K562 (cell line): ENCODE results near the gene POLRMT. TPM values are rescaled to one million over a fixed set of nuclear protein-coding genes. Genes with fewer than 3 reads are reported as not detected.

Experiments
- BHLHE40 ChIP-seq: IDR thresholded peaks from 2 replicates; pipeline ENCODE4 v1.6.1; 2011; ENCODE audit warnings: low read length, improper control_type of control experiment
- CEBPB ChIP-seq: fragments of 450-650 bp; IDR thresholded peaks from 2 replicates; pipeline ENCODE4 v1.6.1; 2016; ENCODE audit warnings: missing genetic modification characterization, missing compliant biosample characterization
- E2F6 ChIP-seq, 2 experiments: IDR thresholded peaks; 2 replicates each; pipeline ENCODE4 v1.6.1; 2011; ENCODE audit warnings: borderline replicate concordance in 1 of 2, control low read depth in 1 of 2, low read depth in 1 of 2, low read length in 1 of 2, mild to moderate bottlenecking in 1 of 2, mixed read lengths in 1 of 2, moderate library complexity in 1 of 2; ENCODE audit not compliant: insufficient read depth in 1 of 2, insufficient read length in 1 of 2, poor library complexity in 1 of 2, severe bottlenecking in 1 of 2; ENCODE audit errors: extremely low read depth in 1 of 2
- ESRRA ChIP-seq: fragments of 450-650 bp; IDR thresholded peaks from 2 replicates; pipeline ENCODE4 v1.6.1; 2014; ENCODE audit warnings: low read depth, mild to moderate bottlenecking, moderate library complexity, borderline replicate concordance
- ETV6 ChIP-seq, 3 experiments: fragments of 150-350 bp in 1 of 3; sonication (generic) in 1 of 3; formaldehyde crosslinking in 1 of 3; IDR thresholded peaks; 2 replicates each; pipeline versions ENCODE4 v1.6.1 to v1.8.0; 2014 to 2022; ENCODE audit warnings: borderline replicate concordance in 2 of 3, low read depth in 2 of 3, antibody characterized with exemption in 1 of 3, low read length in 1 of 3, mild to moderate bottlenecking in 1 of 3, missing genetic modification reagents in 1 of 3
- IRF1 ChIP-seq: sonication (generic); formaldehyde crosslinking; IDR thresholded peaks from 2 replicates; pipeline ENCODE4 v1.8.0; 2022; ENCODE audit warnings: missing genetic modification reagents, mild to moderate bottlenecking, borderline replicate concordance
- JUN ChIP-seq, 2 experiments: sonication (generic) in 1 of 2; formaldehyde crosslinking in 1 of 2; IDR thresholded peaks; 2 replicates each; pipeline versions ENCODE4 v1.6.1 to v1.8.0; 2012 to 2022; ENCODE audit warnings: borderline replicate concordance in 2 of 2, mild to moderate bottlenecking in 2 of 2, improper control_type of control experiment in 1 of 2, low read depth in 1 of 2, low read length in 1 of 2, missing genetic modification reagents in 1 of 2
- MAZ ChIP-seq, 2 experiments: fragments of 450-650 bp in 1 of 2; sonication (generic) in 1 of 2; formaldehyde crosslinking; IDR thresholded peaks in 1 of 2; conservative IDR thresholded peaks in 1 of 2; 2 replicates each; pipeline versions ENCODE4 v1.4.0 to v1.5.0; 2020; ENCODE audit warnings: mild to moderate bottlenecking in 1 of 2, missing genetic modification reagents in 1 of 2
- MTA2 ChIP-seq: fragments of 450-650 bp; IDR thresholded peaks from 2 replicates; pipeline ENCODE4 v1.6.1; 2016; ENCODE audit warnings: low read depth
- NFIC ChIP-seq: fragments of 450-650 bp; IDR thresholded peaks from 2 replicates; pipeline ENCODE4 v1.6.1; 2017; ENCODE audit warnings: mild to moderate bottlenecking, inconsistent platforms
- NFIX ChIP-seq: fragments of 250-450 bp; sonication (Bioruptor Pico); IDR thresholded peaks from 2 replicates; pipeline ENCODE4 v1.4.0; 2020; ENCODE audit warnings: low read depth, mild to moderate bottlenecking, moderate library complexity
- POLR2AphosphoS2 ChIP-seq: IDR thresholded peaks from 2 replicates; pipeline ENCODE4 v1.6.1; 2012; ENCODE audit warnings: low read length, improper control_type of control experiment
- RBM17 ChIP-seq: fragments of 200-400 bp; formaldehyde crosslinking; IDR thresholded peaks from 2 replicates; pipeline ENCODE4 v1.6.1; 2017; ENCODE audit warnings: low read depth, mild to moderate bottlenecking, low read length, borderline replicate concordance
- SMC3 ChIP-seq: conservative IDR thresholded peaks from 2 replicates; pipeline ENCODE4 v1.6.1; 2011; ENCODE audit warnings: low read depth, low read length, improper control_type of control experiment; ENCODE audit not compliant: insufficient read depth
- SP1 ChIP-seq: sonication (generic); formaldehyde crosslinking; IDR thresholded peaks from 2 replicates; pipeline ENCODE4 v1.8.1; 2022; ENCODE audit warnings: mild to moderate bottlenecking, missing genetic modification reagents
- USF2 ChIP-seq: sonication (generic); formaldehyde crosslinking; IDR thresholded peaks from 2 replicates; pipeline ENCODE4 v1.5.0; 2020; ENCODE audit warnings: missing genetic modification reagents
- ZBED1 ChIP-seq: IDR thresholded peaks from 2 replicates; pipeline ENCODE4 v1.6.1; 2014
- ZBTB17 ChIP-seq: fragments of 450-650 bp; formaldehyde crosslinking; IDR thresholded peaks from 2 replicates; pipeline ENCODE4 v1.4.0; 2020; ENCODE audit warnings: mild to moderate bottlenecking
- ZFP91 ChIP-seq: sonication (generic); formaldehyde crosslinking; IDR thresholded peaks from 2 replicates; pipeline ENCODE4 v1.8.0; 2022; ENCODE audit warnings: mild to moderate bottlenecking, missing genetic modification reagents
- ZNF431 ChIP-seq: sonication (generic); formaldehyde crosslinking; IDR thresholded peaks from 2 replicates; pipeline ENCODE4 v1.8.0; 2022; ENCODE audit warnings: mild to moderate bottlenecking, missing genetic modification reagents
- ZNF695 ChIP-seq: fragments of 450-650 bp; formaldehyde crosslinking; IDR thresholded peaks from 2 replicates; pipeline ENCODE4 v1.4.0; 2020; ENCODE audit warnings: mild to moderate bottlenecking, moderate library complexity
- ZNF707 ChIP-seq: fragments of 250-450 bp; sonication (Bioruptor Pico); conservative IDR thresholded peaks from 2 replicates; pipeline ENCODE4 v1.8.0; 2022; ENCODE audit warnings: inconsistent platforms, mild to moderate bottlenecking, moderate library complexity
- ZNF780A ChIP-seq: fragments of 250-450 bp; sonication (Bioruptor Pico); IDR thresholded peaks from 2 replicates; pipeline ENCODE4 v1.5.0; 2021; ENCODE audit warnings: mild to moderate bottlenecking
- polyA plus RNA-seq, 8 experiments: library from polyadenylated mRNA; depleted of rRNA in 4 of 8; stranded (reverse) in 5 of 8; unstranded in 3 of 8; fragments of >200 nt; fragmentation: Nextera tagmentation in 2 of 8; fragmentation: Illumina TruSeq in 1 of 8; extraction: Ambion mirVana in 2 of 8; extraction: Trizol in 1 of 8; gene quantifications; 2 replicates each; pipeline versions ENCODE4 v1.2.1 to v1.2.3, GENCODE V29; 2011 to 2014; ENCODE audit warnings: inconsistent platforms in 1 of 8, missing spikeins in 1 of 8
- total RNA-seq, 7 experiments: library from RNA; depleted of rRNA in 6 of 7; stranded (reverse); fragments of >200 nt in 6 of 7; fragmentation: Illumina TruSeq in 2 of 7; extraction: Trizol in 2 of 7; gene quantifications; 2 replicates each; pipeline versions ENCODE4 v1.2.1 to v1.2.3, GENCODE V29; 2011 to 2021; ENCODE audit warnings: low replicate concordance in 1 of 7

POLRMT gene
- total and polyA plus RNA-seq, 9 of the 15 experiments (the other 6 are each of a cell fraction or from before 2014, with no cell fraction given): 30.3 to 144 (median 68.0) TPM

DNA sequence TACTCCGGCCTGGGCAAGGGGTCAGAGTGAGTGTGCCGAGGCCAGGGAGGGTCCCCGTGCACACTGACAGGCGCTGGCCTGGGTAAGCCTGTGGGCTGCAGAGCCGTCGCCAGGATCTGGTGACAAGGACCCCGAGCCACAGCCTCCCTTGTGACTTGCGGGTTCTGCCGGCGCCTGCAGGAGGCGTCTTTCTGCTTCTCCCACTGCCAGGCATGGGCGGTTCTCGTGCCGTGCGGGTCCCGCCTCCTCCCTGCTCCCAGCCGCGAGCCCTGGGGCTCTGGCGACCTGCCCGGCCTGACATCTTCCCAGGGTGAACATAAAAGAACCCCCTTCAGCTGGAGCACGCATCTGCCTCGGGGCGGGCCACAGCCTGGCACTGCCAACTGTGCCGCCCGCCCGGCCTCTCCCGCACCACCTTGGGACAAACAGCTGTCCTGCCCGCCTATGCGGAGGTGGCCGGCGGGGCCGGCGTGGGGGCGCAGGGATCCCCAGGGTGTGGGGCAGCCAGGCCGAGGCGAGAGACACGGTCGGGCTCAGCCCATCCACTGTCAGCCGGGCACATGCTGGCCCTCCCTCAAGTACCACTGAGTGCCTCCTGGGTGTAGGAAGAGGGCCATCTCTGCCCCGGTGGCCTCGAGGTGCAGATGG is 45.1 kb downstream of the POLRMT start (continued):
- TF ChIP-seq ZNF780A (no peak), SP1 (CRISPR knock-in tag) (peak; percentile 58), BHLHE40 (peak; percentile 49), ZBTB17 (CRISPR knock-in tag) (no peak), NFIX (CRISPR knock-in tag) (no peak), SMC3 (0 out of 2 replicates have a peak, but pooled peaks have one; percentile 5), USF2 (CRISPR knock-in tag) (no peak), MTA2 (no peak), JUN (IDR thresholded peaks at IDR 0.05; ENCODE audit: borderline replicate concordance, low read depth, low read length) (no peak), JUN (CRISPR knock-in tag; IDR thresholded peaks at IDR 0.05; ENCODE audit: borderline replicate concordance) (no peak), IRF1 (CRISPR knock-in tag) (no peak), ZBED1 (no peak), POLR2AphosphoS2 (no peak), ZFP91 (CRISPR knock-in tag) (no peak), ZNF707 (CRISPR knock-in tag) (no peak), ZNF695 (no peak), ZNF431 (CRISPR knock-in tag) (no peak), ESRRA (peak; percentile 32; the same call in 1 of the 2 replicates), ETV6 (IDR thresholded peaks at IDR 0.05; ENCODE audit: borderline replicate concordance in 1 of 2, low read depth in 2 of 2, low read length in 1 of 2) (no peak), ETV6 (CRISPR knock-in tag; IDR thresholded peaks at IDR 0.05; ENCODE audit: borderline replicate concordance) (no peak), CEBPB (tag) (no peak), MAZ (CRISPR knock-in tag; conservative IDR thresholded peaks at IDR 0.05 in 1 of 2, IDR thresholded peaks at IDR 0.05 in 1 of 2) (no peak), E2F6 (IDR thresholded peaks at IDR 0.05; ENCODE audit: borderline replicate concordance in 1 of 2, extremely low read depth in 1 of 2, insufficient read depth in 1 of 2, insufficient read length in 1 of 2, low read depth in 1 of 2, low read length in 1 of 2, poor library complexity in 1 of 2, severe bottlenecking in 1 of 2) (peak in 1 of 2 experiments; percentile 51), RBM17 (no peak), NFIC (peak; percentile 65)
